Parathyroid adenoma (tissue), 2 donors: ENCODE measurements around the gene ZNF777.

Experiments used
- H2AFZ ChIP-seq: fragments of 300-600 bp; sonication (generic); one replicate; pipeline ENCODE4 v1.7.0; 2017; ENCODE audit warnings: antibody characterized with exemption, mild to moderate bottlenecking
- H3K27ac ChIP-seq: fragments of 300-600 bp; sonication (generic); one replicate; pipeline ENCODE4 v1.7.0; 2017
- H3K27me3 ChIP-seq: fragments of 300-600 bp; sonication (generic); one replicate; pipeline ENCODE4 v1.7.0; 2017; ENCODE audit warnings: low read length; ENCODE audit not compliant: control insufficient read depth, insufficient read depth
- H3K36me3 ChIP-seq: fragments of 300-600 bp; sonication (generic); one replicate; pipeline ENCODE4 v1.7.0; 2017; ENCODE audit warnings: low read length; ENCODE audit not compliant: control insufficient read depth, insufficient read depth
- H3K4me1 ChIP-seq: fragments of 300-600 bp; sonication (generic); one replicate; pipeline ENCODE4 v1.7.0; 2017; ENCODE audit warnings: control low read depth
- H3K4me2 ChIP-seq: fragments of 300-600 bp; sonication (generic); one replicate; pipeline ENCODE4 v1.7.0; 2017; ENCODE audit warnings: low read length
- H3K4me3 ChIP-seq: fragments of 300-600 bp; sonication (generic); one replicate; pipeline ENCODE4 v1.7.0; 2017; ENCODE audit warnings: low read depth, low read length
- H3K79me2 ChIP-seq: fragments of 300-600 bp; sonication (generic); one replicate; pipeline ENCODE4 v1.7.0; 2017; ENCODE audit warnings: control low read depth
- H3K9ac ChIP-seq: fragments of 300-600 bp; sonication (generic); one replicate; pipeline ENCODE4 v1.7.0; 2017; ENCODE audit warnings: mild to moderate bottlenecking
- H3K9me3 ChIP-seq: fragments of 300-600 bp; sonication (generic); one replicate; pipeline ENCODE4 v1.7.0; 2017; ENCODE audit warnings: low read length; ENCODE audit not compliant: control insufficient read depth
- CTCF ChIP-seq: fragments of 300-600 bp; sonication (generic); IDR thresholded peaks from one replicate; pipeline ENCODE4 v1.7.0; 2017; ENCODE audit warnings: antibody characterized with exemption, mild to moderate bottlenecking
- donor health status: primary hyperparathyroidism.

ZNF777 gene

GRCh38 chr7:149466364-149466763 lies 5.5 kb upstream of the ZNF777 start:
- Histone ChIP-seq H3K4me2 (no peak overlapping the region), H2AFZ (no peak overlapping the region), H3K4me1 (no peaks in the 10 kb centered on the region), H3K36me3 (peaks cover 2% of the 10 kb centered on the region), H3K9ac (no peak overlapping the region), H3K9me3 (no peaks in the 10 kb centered on the region), H3K79me2 (no peaks in the 10 kb centered on the region), H3K27me3 (no peaks in the 10 kb centered on the region), H3K4me3 (no peak overlapping the region), H3K27ac (no peak overlapping the region)
- no peak for TF ChIP-seq CTCF

DNA sequence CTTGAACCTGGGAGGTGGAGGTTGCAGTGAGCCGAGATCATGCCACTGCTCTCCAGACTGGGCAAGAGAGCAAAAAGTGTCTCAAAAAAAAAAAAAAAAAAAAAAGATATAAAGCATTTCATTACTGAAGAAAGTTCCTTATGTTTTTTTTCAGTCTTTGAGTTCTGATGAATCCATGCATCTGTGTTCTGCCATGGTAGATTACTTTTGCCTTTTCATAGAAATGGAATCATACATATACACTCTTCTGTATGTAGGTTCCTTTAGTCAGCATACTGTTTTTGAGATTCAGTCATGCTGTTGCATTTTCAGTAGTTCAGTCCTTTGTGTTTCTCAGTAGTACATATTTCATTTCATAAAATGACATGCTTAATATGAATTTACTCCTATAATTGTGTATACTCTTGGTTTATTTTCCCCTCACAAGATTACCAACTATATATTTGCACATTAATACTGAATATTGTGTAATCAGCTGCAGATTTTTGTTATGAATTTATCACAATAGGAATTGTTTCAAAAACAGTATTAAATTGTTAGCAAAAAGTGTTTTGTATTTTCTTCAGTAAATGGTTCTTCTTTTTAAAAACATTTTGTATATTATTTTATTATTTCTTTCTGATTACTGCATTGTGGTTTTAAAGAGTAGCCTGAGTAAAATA lies 2.8 kb upstream of the ZNF777 start:
- no peak overlapping the region for H2AFZ ChIP-seq
- peaks cover 3% of the 10 kb centered on the region for H3K4me1 ChIP-seq
- H3K36me3 ChIP-seq: peaks cover 2% of the 10 kb centered on the region
- H3K27me3 ChIP-seq: no peaks in the 10 kb centered on the region
- H3K9ac ChIP-seq: no peak overlapping the region
- no peak overlapping the region for H3K4me2 ChIP-seq
- no peaks in the 10 kb centered on the region for H3K9me3 ChIP-seq
- no peak overlapping the region for H3K4me3 ChIP-seq
- H3K27ac ChIP-seq: no peak overlapping the region
- TF ChIP-seq CTCF: no peak
- H3K79me2 ChIP-seq: peaks cover 6% of the 10 kb centered on the region

DNA sequence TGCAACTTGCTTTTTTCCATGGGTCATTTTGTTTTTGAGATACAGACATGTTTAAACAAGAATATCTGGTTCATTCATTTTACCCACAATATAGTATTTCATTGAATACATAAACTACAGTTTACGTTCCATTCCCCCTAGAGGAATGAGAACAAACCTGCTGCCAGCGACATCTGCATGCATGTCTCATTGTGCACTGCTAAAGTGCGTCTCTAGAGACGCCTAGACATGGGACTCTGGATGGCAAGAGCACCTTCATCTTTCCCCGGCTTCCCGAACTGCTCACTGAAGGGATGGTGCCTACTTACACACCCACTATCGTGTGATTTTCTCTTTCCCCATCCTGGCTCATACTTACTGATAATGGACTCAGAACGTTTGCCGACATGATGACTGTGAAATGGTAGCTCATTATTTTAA lies 1.2 kb upstream of the ZNF777 start:
- no peak for TF ChIP-seq CTCF
- no peak overlapping the region for H3K4me3 ChIP-seq
- peaks cover 5% of the 10 kb centered on the region for H3K4me1 ChIP-seq
- H2AFZ ChIP-seq: no peak overlapping the region
- no peak overlapping the region for H3K9ac ChIP-seq
- peaks cover 2% of the 10 kb centered on the region for H3K36me3 ChIP-seq
- H3K4me2 ChIP-seq: no peak overlapping the region
- no peaks in the 10 kb centered on the region for H3K9me3 ChIP-seq
- peaks cover 6% of the 10 kb centered on the region for H3K79me2 ChIP-seq
- H3K27ac ChIP-seq: no peak overlapping the region
- no peaks in the 10 kb centered on the region for H3K27me3 ChIP-seq

DNA sequence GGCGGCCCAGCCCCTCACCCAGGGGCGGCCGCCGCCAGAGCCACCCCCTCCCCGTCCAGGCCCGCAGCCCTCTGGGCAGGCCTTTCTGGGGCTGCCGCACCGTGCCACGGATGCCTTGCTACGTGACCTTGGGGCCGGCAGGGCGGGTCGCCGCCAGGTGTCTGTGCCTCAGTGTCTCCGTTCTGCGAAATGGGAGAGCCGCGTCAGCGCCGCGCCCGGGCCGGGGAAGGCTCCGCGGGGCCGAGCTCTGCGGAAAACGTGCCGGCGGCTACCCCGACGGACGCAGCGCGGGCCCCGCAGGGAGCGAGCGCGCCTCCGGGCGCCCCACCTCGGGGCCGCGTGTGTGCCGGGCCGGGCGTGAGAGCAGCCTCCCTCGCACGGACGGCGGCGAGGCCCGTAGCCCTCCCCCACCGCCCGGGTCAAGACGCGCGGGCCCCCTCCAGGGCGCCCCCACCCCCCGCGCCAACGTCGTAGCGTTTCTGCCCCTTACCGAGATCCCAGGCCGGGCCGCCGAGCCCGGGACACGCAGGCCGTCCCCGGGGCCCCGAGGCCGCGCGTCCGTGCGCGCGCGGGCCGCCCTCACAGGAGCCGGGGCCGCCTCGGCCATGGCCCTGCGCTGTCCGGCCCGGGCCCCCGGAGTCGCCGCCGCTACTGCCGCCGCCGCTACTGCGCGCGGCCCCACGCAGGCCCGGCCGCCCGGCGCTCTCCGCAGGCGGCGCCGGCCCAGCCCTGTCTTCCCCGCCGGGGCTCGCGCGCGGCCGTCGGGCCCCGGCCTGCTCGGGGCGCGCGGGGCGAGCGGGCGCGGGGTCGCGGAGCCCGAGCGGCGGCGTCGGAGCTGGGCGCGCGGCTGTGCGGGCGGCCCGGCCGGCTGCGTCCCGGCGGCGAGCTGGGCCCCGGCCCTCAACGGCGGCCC lies 1.1 kb downstream of the ZNF777 start:
- no peak overlapping the region for H3K27ac ChIP-seq
- H3K4me3 ChIP-seq: peak overlapping the region; percentile 29
- no peaks in the 10 kb centered on the region for H3K27me3 ChIP-seq
- peaks cover 6% of the 10 kb centered on the region for H3K79me2 ChIP-seq
- no peaks in the 10 kb centered on the region for H3K36me3 ChIP-seq
- peak overlapping the region; percentile 56 for H3K4me2 ChIP-seq
- peaks cover 5% of the 10 kb centered on the region for H3K4me1 ChIP-seq
- no peaks in the 10 kb centered on the region for H3K9me3 ChIP-seq
- no peak for TF ChIP-seq CTCF
- no peak overlapping the region for H3K9ac ChIP-seq
- peak overlapping the region; percentile 50 for H2AFZ ChIP-seq
